ENCODE measurements around the gene SLC25A45. TPM values are rescaled to one million over a fixed set of nuclear protein-coding genes. Genes with fewer than 3 reads are reported as not detected.
A peak's percentile ranks its signal among the peaks of the same experiment; 100 is the strongest.

The SLC25A45 gene
- 10 to 100 TPM; 19.4 to 19.8 TPM for total RNA-seq

- H3K4me3 Mint-ChIP-seq: peak within 1 kb of the TSS; percentile 81
- H3K27ac Mint-ChIP-seq: peak within 1 kb of the TSS; percentile 99
- peaks cover 3% of the 10 kb centered on the region for H3K36me3 Mint-ChIP-seq (ENCODE audit: low read depth)
- ChIA-PET POLR2A (interaction anchor here (0.8 to 21.7 kb wide), 8 partner anchors 8 to 128 kb away, joined by 3 to 501 read pairs (median 6); partner anchors contain the start of genes MALAT1 and NEAT1), CTCF (interaction anchor here (0.6 to 3.7 kb wide), 15 partner anchors 34 to 233 kb away, joined by 3 to 16 read pairs (median 5); partner anchors contain the start of genes MALAT1 and PCNX3)
- no peaks in the 10 kb centered on the region for H3K27me3 Mint-ChIP-seq
- DNase-seq: peak; percentile 93
- H3K4me1 Mint-ChIP-seq: peaks cover 59% of the 10 kb centered on the region
- H3K9me3 Mint-ChIP-seq: no peaks in the 10 kb centered on the region
These were observed at the start of gene SLC25A45 for GRCh38 chr11:65382033-65382803. Gene SLC25A45, minus strand, starts transcription at chr11:65382646. Its CDS starts 695 bp downstream, at chr11:65381951.

GRCh38 chr11:65431451-65432099, 49.1 kb upstream of the SLC25A45 start:
- ChIA-PET POLR2A (interaction anchor here (1.3 to 2.6 kb wide), 6 partner anchors 9 to 73 kb away, joined by 5 to 36 read pairs (median 14); partner anchors contain the start of genes MALAT1 and NEAT1), CTCF (interaction anchor here (1.1 to 1.5 kb wide), 3 partner anchors 10 to 98 kb away, joined by 3 to 34 read pairs (median 7); partner anchors contain the start of gene DPF2)
- Mint-ChIP-seq H3K4me3 (peak overlapping the region; percentile 42), H3K4me1 (peaks cover 87% of the 10 kb centered on the region), H3K27me3 (no peaks in the 10 kb centered on the region), H3K9me3 (no peaks in the 10 kb centered on the region), H3K27ac (peak overlapping the region; percentile 72), H3K36me3 (ENCODE audit: low read depth) (peaks cover 79% of the 10 kb centered on the region)
- DNase-seq: peak; percentile 50

GRCh38 chr11:65430406-65431217, 48.2 kb upstream of the SLC25A45 start:
- peak; percentile 38 for DNase-seq
- CTCF ChIA-PET: interaction anchor here (1.0 to 17.1 kb wide), 5 partner anchors 11 to 72 kb away, joined by 3 to 447 read pairs (median 8); partner anchors contain the start of gene MALAT1

GRCh38 chr11:65429724-65430405, 47.4 kb upstream of the SLC25A45 start:
- peak overlapping the region; percentile 99 for H3K27ac Mint-ChIP-seq
- peaks cover 81% of the 10 kb centered on the region for H3K4me1 Mint-ChIP-seq
- CTCF ChIA-PET: interaction anchor here (1.0 to 17.1 kb wide), 5 partner anchors 11 to 73 kb away, joined by 3 to 447 read pairs (median 8); partner anchors contain the start of gene MALAT1
- H3K4me3 Mint-ChIP-seq: peak overlapping the region; percentile 97
- H3K9me3 Mint-ChIP-seq: no peaks in the 10 kb centered on the region
- POLR2A ChIA-PET: interaction anchor here (0.9 to 20.7 kb wide), 7 partner anchors 12 to 95 kb away, joined by 3 to 6840 read pairs (median 373); partner anchors contain the start of genes FRMD8, MALAT1, NEAT1 and SCYL1
- H3K36me3 Mint-ChIP-seq (ENCODE audit: low read depth): peaks cover 79% of the 10 kb centered on the region
- H3K27me3 Mint-ChIP-seq: no peaks in the 10 kb centered on the region
- peak; percentile 67 for DNase-seq

More at GRCh38 chr11:65430406-65431217, 48.2 kb upstream of the SLC25A45 start:
- Mint-ChIP-seq H3K27me3 (no peaks in the 10 kb centered on the region), H3K4me1 (peaks cover 86% of the 10 kb centered on the region), H3K27ac (peak overlapping the region; percentile 99), H3K9me3 (no peaks in the 10 kb centered on the region), H3K4me3 (peak overlapping the region; percentile 97), H3K36me3 (ENCODE audit: low read depth) (peaks cover 79% of the 10 kb centered on the region)
- POLR2A ChIA-PET: interaction anchor here (0.9 to 20.7 kb wide), 7 partner anchors 13 to 94 kb away, joined by 3 to 6840 read pairs (median 373); partner anchors contain the start of genes FRMD8, MALAT1, NEAT1 and SCYL1

- H3K9me3 Mint-ChIP-seq: no peaks in the 10 kb centered on the region
- ChIA-PET CTCF (interaction anchor here (1.6 to 17.1 kb wide), 3 partner anchors 10 to 74 kb away, joined by 8 to 447 read pairs (median 12); partner anchors contain the start of gene MALAT1), POLR2A (interaction anchor here (8.9 to 20.7 kb wide), 5 partner anchors 12 to 69 kb away, joined by 261 to 6840 read pairs (median 501); partner anchors contain the start of genes FRMD8, MALAT1, NEAT1 and SLC25A45)
- H3K4me1 Mint-ChIP-seq: peaks cover 78% of the 10 kb centered on the region
- peaks cover 79% of the 10 kb centered on the region for H3K36me3 Mint-ChIP-seq (ENCODE audit: low read depth)
- peak overlapping the region; percentile 97 for H3K4me3 Mint-ChIP-seq
- H3K27me3 Mint-ChIP-seq: no peaks in the 10 kb centered on the region
- peak overlapping the region; percentile 99 for H3K27ac Mint-ChIP-seq
- no peak for DNase-seq
These were observed 46.7 kb upstream of the SLC25A45 start for GRCh38 chr11:65429068-65429681.

GRCh38 chr11:65428578-65429067, 46.2 kb upstream of the SLC25A45 start:
- POLR2A ChIA-PET: interaction anchor here (1.9 to 20.7 kb wide), 6 partner anchors 8 to 70 kb away, joined by 9 to 6840 read pairs (median 437); partner anchors contain the start of genes FRMD8, MALAT1, NEAT1 and SLC25A45
- CTCF ChIA-PET: interaction anchor here (2.4 to 17.1 kb wide), 2 partner anchors 9 to 74 kb away, joined by 8 to 447 read pairs; partner anchors contain the start of gene MALAT1
- H3K9me3 Mint-ChIP-seq: no peaks in the 10 kb centered on the region
- H3K4me1 Mint-ChIP-seq: peaks cover 74% of the 10 kb centered on the region
- peak overlapping the region; percentile 97 for H3K4me3 Mint-ChIP-seq
- H3K27me3 Mint-ChIP-seq: no peaks in the 10 kb centered on the region
- no peak for DNase-seq
- peaks cover 81% of the 10 kb centered on the region for H3K36me3 Mint-ChIP-seq (ENCODE audit: low read depth)
- peak overlapping the region; percentile 99 for H3K27ac Mint-ChIP-seq

GRCh38 chr11:65427691-65428577, 45.5 kb upstream of the SLC25A45 start:
- POLR2A ChIA-PET: interaction anchor here (1.0 to 20.7 kb wide), 7 partner anchors 9 to 101 kb away, joined by 6 to 6840 read pairs (median 373); partner anchors contain the start of genes FRMD8, MALAT1, NEAT1 and SLC25A45
- no peaks in the 10 kb centered on the region for H3K9me3 Mint-ChIP-seq
- DNase-seq: peak; percentile 59
- peaks cover 83% of the 10 kb centered on the region for H3K36me3 Mint-ChIP-seq (ENCODE audit: low read depth)
- H3K4me3 Mint-ChIP-seq: peak overlapping the region; percentile 97
- peaks cover under 1% of the 10 kb centered on the region for H3K27me3 Mint-ChIP-seq
- H3K4me1 Mint-ChIP-seq: peaks cover 70% of the 10 kb centered on the region
- H3K27ac Mint-ChIP-seq: peak overlapping the region; percentile 99
- CTCF ChIA-PET: interaction anchor here (17.1 kb wide), 1 partner anchor 75 kb away, joined by 447 read pairs; the partner anchor contains the start of gene MALAT1

GRCh38 chr11:65426839-65427690, 44.6 kb upstream of the SLC25A45 start:
- ChIA-PET POLR2A (interaction anchor here (0.7 to 20.7 kb wide), 8 partner anchors 10 to 101 kb away, joined by 3 to 6840 read pairs (median 317); partner anchors contain the start of genes FRMD8, MALAT1, NEAT1 and SCYL1), CTCF (interaction anchor here (17.1 kb wide), 1 partner anchor 76 kb away, joined by 447 read pairs; the partner anchor contains the start of gene MALAT1)
- Mint-ChIP-seq H3K27ac (peak overlapping the region; percentile 99), H3K9me3 (no peaks in the 10 kb centered on the region), H3K4me1 (peaks cover 65% of the 10 kb centered on the region), H3K36me3 (ENCODE audit: low read depth) (peaks cover 84% of the 10 kb centered on the region), H3K27me3 (peaks cover 5% of the 10 kb centered on the region), H3K4me3 (peak overlapping the region; percentile 97)
- DNase-seq: peak; percentile 55

Data from activated CD4-positive, alpha-beta memory T cell treated with anti-CD3 and anti-CD28 coated beads, Interleukin-2, amount 10 ng/mL, durations not matched to agents 7 days and 5 days (primary cell).